ENCODE measurements around the gene AFF1. TPM values are rescaled to one million over a fixed set of nuclear protein-coding genes. Genes with fewer than 3 reads are reported as not detected.

AFF1 gene
- total RNA-seq, 1 experiment from 2014 or later: 14.5 TPM

DNA sequence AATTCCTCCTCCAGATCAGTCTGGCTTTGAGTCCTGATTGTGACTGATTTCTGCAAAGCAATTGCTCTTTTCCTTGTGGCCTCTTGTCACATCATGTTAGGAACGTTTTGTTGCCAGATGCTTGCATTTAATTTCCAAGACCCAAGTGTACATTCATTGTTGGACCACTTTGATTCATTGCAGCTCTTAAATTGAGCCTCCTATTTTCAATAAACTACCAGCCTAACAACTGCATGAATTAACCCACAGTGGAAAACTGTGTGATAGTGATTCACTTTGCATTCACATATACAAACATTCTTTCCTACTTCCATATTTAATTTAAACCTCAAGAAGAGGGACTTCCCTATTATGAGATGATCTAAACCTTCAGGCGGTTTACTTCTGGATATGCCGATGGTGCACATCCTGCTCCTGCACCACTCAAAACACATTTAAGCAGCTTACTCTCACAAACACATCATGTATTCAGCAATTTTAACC is 118.4 kb downstream of the AFF1 start:
- Histone ChIP-seq H3K27ac (no peak overlapping the region), H3K27me3 (replicated peaks) (no peaks in the 10 kb centered on the region), H3K9me3 (replicated peaks) (no peaks in the 10 kb centered on the region), H3K4me1 (replicated peaks) (peaks cover 25% of the 10 kb centered on the region), H3K36me3 (peaks cover 15% of the 10 kb centered on the region; the same call in 1 of the 2 replicates), H3K4me3 (no peak overlapping the region)
- DNase-seq (ENCODE audit: low read depth in 1 of 2, low spot score in 2 of 2): no peak

DNA sequence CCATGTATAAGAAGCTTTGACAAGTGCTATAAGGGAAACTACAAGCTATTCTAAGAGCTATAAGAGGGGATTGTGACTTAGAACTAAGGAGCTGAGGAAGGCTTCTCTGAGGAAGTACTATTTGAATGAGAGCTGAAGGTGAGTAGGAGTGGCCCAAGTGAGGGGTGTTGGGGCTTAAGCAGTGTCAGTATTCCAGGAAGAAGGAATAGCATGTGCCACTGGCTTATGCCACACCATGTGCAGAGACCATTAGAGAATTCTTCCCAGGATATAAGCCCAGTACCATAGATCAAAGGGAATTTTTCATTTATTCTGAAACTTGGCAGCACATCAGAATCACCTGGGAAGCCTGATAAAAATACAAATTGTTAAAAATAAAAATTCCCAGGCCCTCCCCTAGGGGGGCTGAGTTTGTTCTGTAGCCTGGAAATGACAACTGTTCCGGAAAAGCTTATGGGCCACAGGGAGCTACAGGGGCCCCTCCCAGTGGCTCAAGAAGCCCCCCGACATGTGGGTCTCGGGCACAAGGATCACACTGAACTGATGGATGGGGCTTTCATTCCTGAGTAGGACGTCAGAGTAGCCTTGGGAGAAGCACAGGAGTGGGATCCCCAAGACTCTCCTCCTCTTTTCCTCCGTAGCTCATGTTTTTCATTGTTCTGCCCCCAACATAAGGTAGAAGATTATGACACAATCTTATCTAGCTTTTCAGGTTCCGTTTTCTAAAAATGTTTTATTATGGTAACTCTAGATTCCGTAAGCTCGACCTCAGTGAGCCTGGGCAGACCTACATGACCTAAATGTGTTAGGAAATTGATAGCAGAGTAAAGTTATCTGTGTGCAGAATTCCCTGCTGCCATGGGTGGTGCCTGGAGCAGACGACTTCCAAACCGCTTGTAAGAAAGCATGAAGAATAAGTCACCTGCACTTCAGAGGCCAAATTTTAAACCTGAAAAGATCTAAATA is 119.3 kb downstream of the AFF1 start:
- Histone ChIP-seq H3K27me3 (replicated peaks) (no peaks in the 10 kb centered on the region), H3K9me3 (replicated peaks) (no peaks in the 10 kb centered on the region), H3K36me3 (0 out of 2 replicates have a peak, but pooled peaks cover 8% of the 10 kb centered on the region), H3K27ac (no peak overlapping the region), H3K4me1 (replicated peaks) (peaks cover 29% of the 10 kb centered on the region), H3K4me3 (no peak overlapping the region)
- DNase-seq (ENCODE audit: low read depth in 1 of 2, low spot score in 2 of 2): no peak

DNA sequence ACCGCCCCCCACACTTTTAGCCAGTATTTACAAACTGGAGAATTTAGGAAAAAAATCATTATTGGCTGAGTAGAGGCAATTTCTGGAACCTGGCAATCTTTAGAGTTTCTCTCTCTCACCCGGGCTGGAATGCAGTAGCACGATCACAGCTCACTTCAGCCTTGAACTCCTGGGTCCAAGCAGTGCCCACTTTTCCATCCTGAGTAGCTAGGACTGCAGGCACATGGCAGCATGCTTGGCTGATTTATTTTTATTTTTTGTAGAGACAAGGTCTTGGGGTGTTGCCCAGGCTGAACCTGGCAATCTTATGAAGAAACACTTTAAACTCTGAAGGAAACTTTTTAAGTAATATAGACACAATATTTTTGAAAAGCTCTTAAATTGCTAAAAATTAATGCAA is 120.1 kb downstream of the AFF1 start:
- H3K4me3 ChIP-seq: no peak overlapping the region

DNA sequence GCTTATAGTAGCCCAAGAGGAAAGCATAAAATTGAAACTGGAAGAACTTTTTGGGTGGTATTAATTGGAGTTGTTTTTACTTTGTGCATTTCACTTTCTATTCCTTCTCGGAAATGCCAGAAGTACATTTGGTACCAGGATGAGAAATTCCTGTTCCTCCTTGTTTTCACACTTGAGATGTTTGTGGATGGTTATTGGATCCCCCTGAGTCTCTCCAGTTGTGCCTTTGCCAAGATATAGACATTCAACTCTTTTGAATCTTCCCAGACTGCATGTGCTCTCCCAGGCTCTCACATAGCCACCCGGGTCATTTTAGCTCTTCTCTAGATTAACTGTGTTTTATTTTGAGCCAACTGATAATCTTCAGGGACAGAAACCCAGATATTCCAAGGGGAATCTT is 120.5 kb downstream of the AFF1 start:
- DNase-seq (ENCODE audit: low read depth in 1 of 2, low spot score in 2 of 2): no peak
- Histone ChIP-seq H3K36me3 (peaks cover 8% of the 10 kb centered on the region; the same call in 1 of the 2 replicates), H3K9me3 (replicated peaks) (no peaks in the 10 kb centered on the region), H3K4me3 (no peak overlapping the region), H3K4me1 (replicated peaks) (peaks cover 34% of the 10 kb centered on the region), H3K27me3 (replicated peaks) (no peaks in the 10 kb centered on the region), H3K27ac (no peak overlapping the region)

More for the DNA sequence above, 120.1 kb downstream of the AFF1 start:
- peaks cover 30% of the 10 kb centered on the region for H3K4me1 ChIP-seq (replicated peaks)
- H3K27me3 ChIP-seq (replicated peaks): no peaks in the 10 kb centered on the region
- DNase-seq (ENCODE audit: low read depth in 1 of 2, low spot score in 2 of 2): no peak
- no peaks in the 10 kb centered on the region for H3K9me3 ChIP-seq (replicated peaks)
- peaks cover 7% of the 10 kb centered on the region; the same call in 1 of the 2 replicates for H3K36me3 ChIP-seq
- no peak overlapping the region for H3K27ac ChIP-seq

DNA sequence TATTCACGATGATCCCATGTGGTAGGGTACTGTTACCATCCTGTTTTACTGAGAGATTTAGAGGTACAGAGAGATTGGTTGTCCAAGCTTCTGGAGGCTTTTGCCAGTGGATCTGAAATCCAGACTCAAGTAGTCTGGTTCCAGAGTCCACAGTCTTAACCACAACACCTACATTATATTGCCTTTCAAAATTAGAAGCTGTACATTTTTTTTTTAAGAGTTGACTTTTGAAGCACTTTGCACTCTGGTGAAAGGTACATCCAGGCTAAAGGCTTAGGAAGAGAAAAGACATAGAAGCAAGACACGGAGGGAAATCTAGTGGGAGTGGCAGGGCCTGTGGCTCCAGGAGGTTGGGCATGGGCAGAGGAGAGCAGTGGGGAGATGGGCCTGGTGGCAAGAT is 122.1 kb downstream of the AFF1 start:
- peaks cover 36% of the 10 kb centered on the region for H3K4me1 ChIP-seq (replicated peaks)
- DNase-seq (ENCODE audit: low read depth in 1 of 2, low spot score in 2 of 2): no peak
- no peak overlapping the region for H3K27ac ChIP-seq
- no peak overlapping the region for H3K4me3 ChIP-seq
- H3K36me3 ChIP-seq: peaks cover 8% of the 10 kb centered on the region
- H3K27me3 ChIP-seq (replicated peaks): no peaks in the 10 kb centered on the region
- no peaks in the 10 kb centered on the region for H3K9me3 ChIP-seq (replicated peaks)

DNA sequence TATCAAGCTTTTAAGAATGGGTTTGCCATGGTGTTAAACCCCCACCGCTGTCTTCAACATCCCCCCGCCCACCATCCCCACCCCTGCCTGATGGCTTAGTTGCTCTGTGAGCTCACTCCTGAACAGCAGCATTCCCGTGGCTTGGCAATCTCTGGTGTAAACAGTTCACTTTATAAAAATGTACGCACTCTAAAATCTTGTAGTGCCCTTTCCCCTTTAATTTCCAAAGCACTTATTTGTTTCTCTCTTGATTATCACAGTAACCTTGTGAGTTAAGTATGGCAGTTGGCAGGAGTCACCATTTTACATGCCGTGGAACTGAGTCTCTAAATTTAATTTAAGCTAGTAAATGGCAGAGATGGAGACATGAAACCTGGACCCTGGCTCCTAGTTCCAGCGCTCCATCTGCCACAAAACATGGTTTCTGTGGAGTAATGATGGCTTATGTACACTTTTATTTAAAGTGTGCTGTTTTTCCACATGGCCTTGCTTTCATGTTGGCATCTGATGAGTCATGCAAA is 123.1 kb downstream of the AFF1 start:
- peaks cover 8% of the 10 kb centered on the region for H3K36me3 ChIP-seq
- no peak overlapping the region for H3K4me3 ChIP-seq
- H3K27me3 ChIP-seq (replicated peaks): no peaks in the 10 kb centered on the region
- H3K27ac ChIP-seq: no peak overlapping the region
- DNase-seq (ENCODE audit: low read depth in 1 of 2, low spot score in 2 of 2): no peak
- H3K4me1 ChIP-seq (replicated peaks): peaks cover 34% of the 10 kb centered on the region
- H3K9me3 ChIP-seq (replicated peaks): no peaks in the 10 kb centered on the region

DNA sequence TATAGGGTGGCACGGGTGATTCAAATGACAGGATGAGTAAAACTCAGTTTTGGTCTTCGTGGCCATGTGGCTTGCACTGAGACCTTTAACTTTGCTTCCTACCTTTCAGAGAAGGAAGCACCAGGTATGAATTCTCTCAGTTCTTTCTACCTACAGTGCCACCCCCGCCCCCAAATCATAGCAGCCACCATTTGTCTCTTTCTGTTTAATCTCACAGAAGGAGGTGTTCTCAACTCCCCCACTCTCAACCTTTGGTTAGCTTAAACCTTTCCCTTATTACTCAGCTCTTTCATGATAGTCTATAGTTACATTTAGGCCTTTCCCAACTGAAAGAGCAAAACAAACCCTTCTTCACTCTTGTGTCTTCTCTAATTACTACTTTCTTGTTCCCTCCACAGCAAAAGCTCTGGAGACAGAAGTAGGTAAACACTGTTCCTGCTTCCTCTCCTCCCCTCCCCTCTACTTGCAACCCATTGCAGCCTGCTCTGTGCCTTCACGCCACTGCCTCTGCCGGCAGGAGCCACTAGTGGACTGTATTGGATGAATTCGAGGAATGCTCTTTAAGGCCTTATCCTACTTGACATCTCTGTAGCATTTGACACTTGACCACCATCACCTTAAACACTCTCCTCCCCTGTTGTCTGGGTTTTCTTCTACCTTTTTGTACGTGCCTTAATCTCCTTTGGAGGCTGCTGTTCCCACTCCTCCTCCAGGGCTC is 123.7 kb downstream of the AFF1 start:
- no peak for DNase-seq (ENCODE audit: low read depth in 1 of 2, low spot score in 2 of 2)
- H3K4me3 ChIP-seq: no peak overlapping the region
- no peak overlapping the region for H3K27ac ChIP-seq
- H3K36me3 ChIP-seq: peaks cover 8% of the 10 kb centered on the region
- H3K4me1 ChIP-seq (replicated peaks): peaks cover 28% of the 10 kb centered on the region
- H3K9me3 ChIP-seq (replicated peaks): no peaks in the 10 kb centered on the region
- H3K27me3 ChIP-seq (replicated peaks): no peaks in the 10 kb centered on the region

DNA sequence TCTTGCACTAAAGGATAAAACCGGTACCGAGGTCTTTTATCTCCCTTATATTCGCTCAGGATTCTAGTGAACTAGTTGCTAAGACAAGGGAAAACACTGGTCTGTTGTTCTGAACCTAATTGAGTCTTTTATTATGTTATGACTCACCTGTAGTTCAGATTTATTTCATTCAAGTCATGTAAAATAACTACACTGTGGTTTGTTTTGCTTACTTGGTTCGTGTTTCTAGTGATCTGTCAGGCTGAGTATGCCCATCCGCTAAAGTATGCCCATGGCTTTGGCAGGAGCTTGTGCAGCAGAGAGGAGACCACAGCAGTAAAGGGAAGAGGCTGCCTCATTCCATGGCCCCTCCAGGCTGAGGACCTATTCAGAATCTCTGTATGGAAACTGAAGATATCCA is 126.1 kb downstream of the AFF1 start:
- H3K27me3 ChIP-seq (replicated peaks): no peaks in the 10 kb centered on the region
- peak overlapping the region; percentile 67 for H3K27ac ChIP-seq
- H3K9me3 ChIP-seq (replicated peaks): no peaks in the 10 kb centered on the region
- H3K4me3 ChIP-seq: no peak overlapping the region
- H3K4me1 ChIP-seq (replicated peaks): peaks cover 28% of the 10 kb centered on the region
- DNase-seq (ENCODE audit: low read depth in 1 of 2, low spot score in 2 of 2): peak; percentile 72 to 77
- peaks cover 5% of the 10 kb centered on the region for H3K36me3 ChIP-seq

DNA sequence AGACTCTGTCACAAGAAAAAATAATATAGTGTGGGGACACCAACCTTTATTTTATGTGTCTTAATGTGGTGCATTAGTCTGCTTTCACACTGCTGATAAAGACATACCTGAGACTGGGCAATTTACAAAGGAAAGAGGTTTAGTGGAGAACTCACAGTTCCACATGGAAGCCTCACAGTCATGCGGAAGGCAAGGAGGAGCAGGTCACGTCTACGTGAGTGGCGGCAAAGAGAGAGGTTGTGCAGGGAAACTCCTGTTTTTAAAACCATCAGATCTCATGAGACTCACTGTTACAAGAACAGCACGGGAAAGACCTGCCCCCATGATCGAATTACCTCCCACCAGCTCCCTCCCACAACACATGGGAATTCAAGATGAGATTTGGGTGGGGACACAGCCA is 130.2 kb downstream of the AFF1 start:
- Histone ChIP-seq H3K36me3 (peaks cover 2% of the 10 kb centered on the region), H3K27ac (no peak overlapping the region), H3K9me3 (replicated peaks) (no peaks in the 10 kb centered on the region), H3K4me1 (replicated peaks) (peaks cover 18% of the 10 kb centered on the region), H3K4me3 (no peak overlapping the region), H3K27me3 (replicated peaks) (no peaks in the 10 kb centered on the region)
- no peak for DNase-seq (ENCODE audit: low read depth in 1 of 2, low spot score in 2 of 2)

DNA sequence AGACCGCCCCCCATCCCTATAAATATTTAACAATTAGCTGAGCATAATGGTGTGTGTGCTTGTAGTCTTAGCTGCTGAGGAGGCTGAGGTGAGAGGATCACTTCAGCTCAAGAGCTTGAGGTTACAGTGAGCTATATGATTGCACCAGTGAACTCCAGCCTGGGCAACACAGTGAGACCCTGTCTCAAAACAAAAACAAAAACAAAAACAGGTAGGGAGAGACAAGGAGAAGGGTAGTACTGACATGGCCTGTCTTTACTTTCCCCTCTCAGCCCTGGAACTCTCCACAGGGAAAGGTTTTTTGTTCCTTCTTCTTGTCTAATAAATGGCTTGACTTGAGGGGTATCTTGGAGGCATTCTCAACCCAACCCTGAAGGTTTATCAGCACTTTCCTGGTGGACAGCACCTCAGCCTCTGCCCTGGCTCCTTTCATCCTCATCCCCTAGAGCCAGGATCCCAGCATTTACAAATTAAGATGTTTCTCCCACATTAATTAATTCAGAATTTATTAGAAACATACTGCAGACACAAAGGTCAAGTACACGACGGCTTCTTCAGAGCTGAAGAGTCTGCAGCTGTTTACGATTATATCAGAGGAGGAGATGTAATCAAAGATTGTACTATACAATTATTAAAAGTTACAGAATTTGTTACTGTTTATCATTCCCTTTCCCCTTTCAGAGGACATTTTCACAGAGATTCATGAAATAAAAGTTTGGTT is 131.8 kb downstream of the AFF1 start:
- Histone ChIP-seq H3K27ac (no peak overlapping the region), H3K4me3 (no peak overlapping the region), H3K9me3 (replicated peaks) (no peaks in the 10 kb centered on the region), H3K36me3 (no peaks in the 10 kb centered on the region; the same call in 1 of the 2 replicates), H3K27me3 (replicated peaks) (no peaks in the 10 kb centered on the region), H3K4me1 (replicated peaks) (peaks cover 2% of the 10 kb centered on the region)
- DNase-seq (ENCODE audit: low read depth in 1 of 2, low spot score in 2 of 2): no peak

DNA sequence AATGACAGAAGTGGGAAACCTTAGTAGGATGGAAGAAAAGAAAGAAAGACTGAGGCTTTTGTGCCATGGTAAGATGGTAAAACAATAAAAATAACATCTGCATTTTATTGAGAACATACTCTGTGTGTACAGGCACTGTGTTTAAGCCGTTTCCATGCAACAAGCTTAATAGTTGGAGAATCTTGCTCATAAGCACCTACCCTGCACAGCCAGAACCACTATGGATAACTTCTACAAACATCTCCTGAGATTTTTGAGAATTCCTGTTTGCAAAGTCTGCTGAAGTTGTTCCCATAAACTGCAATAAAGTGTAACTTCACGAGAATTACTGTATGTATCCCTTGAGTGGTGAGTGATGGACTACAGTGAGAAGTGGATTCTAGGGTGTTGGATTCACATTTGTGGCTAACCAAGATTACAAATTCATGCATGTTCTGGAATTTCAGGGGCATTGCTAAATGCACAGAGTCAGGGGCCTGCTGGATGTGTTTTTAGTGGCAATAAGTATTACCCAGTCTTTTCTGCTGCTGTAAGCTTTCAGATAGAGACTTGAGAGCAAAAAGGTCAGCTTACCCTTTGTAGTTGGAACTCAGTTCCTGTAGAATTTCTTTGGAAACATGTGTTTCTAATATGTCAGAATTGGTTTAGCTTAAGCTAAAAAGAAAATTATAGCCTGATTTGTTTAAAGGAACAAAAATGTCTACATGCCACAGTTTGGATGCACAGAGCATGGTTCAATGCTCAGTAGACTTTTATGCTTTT is 132.5 kb downstream of the AFF1 start:
- H3K4me1 ChIP-seq (replicated peaks): no peaks in the 10 kb centered on the region
- H3K9me3 ChIP-seq (replicated peaks): no peaks in the 10 kb centered on the region
- DNase-seq (ENCODE audit: low read depth in 1 of 2, low spot score in 2 of 2): no peak
- no peaks in the 10 kb centered on the region for H3K27me3 ChIP-seq (replicated peaks)
- no peak overlapping the region for H3K4me3 ChIP-seq
- H3K36me3 ChIP-seq: no peaks in the 10 kb centered on the region; the same call in 1 of the 2 replicates
- H3K27ac ChIP-seq: no peak overlapping the region

DNA sequence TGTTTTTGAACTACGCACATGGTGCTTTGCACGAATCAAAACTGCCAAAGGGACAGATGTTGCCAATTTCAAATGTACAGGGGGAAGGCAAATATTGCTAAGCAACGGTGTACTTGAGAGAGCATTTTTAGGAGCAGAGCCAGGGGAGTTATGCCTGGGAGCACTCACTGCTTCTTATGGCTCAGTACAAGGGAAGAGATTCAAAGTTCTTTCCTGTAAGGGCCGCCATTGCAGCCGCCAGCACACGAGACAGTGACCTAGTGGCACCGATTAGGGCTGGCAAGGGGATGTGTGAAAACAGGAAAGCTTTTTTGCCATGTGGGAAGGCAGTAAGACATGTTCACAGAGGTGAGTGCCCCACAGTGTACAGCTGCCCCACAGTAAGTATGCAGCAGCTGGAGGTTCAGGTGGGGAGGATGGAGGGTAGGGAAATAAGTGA is 133.8 kb downstream of the AFF1 start:
- H3K4me3 ChIP-seq: no peak overlapping the region
- no peak for DNase-seq (ENCODE audit: low read depth in 1 of 2, low spot score in 2 of 2)
- H3K9me3 ChIP-seq (replicated peaks): no peaks in the 10 kb centered on the region
- H3K27ac ChIP-seq: no peak overlapping the region
- H3K27me3 ChIP-seq (replicated peaks): no peaks in the 10 kb centered on the region
- H3K4me1 ChIP-seq (replicated peaks): peaks cover 5% of the 10 kb centered on the region
- H3K36me3 ChIP-seq: no peaks in the 10 kb centered on the region

Data from SJSA1 (cell line).